ENCODE measurements around the gene SNX8. TPM values are rescaled to one million over a fixed set of nuclear protein-coding genes. Genes with fewer than 3 reads are reported as not detected.

Gene SNX8
- total and polyA plus RNA-seq, 2 experiments from 2014 or later, result 6.3 to 12.8 TPM

- Histone ChIP-seq H3K9me3 (ENCODE audit: low read depth) (no peaks in the 10 kb centered on the region), H3K4me3 (no peak overlapping the region), H3K27ac (no peak overlapping the region), H3K27me3 (no peaks in the 10 kb centered on the region), H3K36me3 (no peaks in the 10 kb centered on the region), H3K4me1 (ENCODE audit: low read depth) (no peaks in the 10 kb centered on the region)
- TF ChIP-seq, protein P1, sequence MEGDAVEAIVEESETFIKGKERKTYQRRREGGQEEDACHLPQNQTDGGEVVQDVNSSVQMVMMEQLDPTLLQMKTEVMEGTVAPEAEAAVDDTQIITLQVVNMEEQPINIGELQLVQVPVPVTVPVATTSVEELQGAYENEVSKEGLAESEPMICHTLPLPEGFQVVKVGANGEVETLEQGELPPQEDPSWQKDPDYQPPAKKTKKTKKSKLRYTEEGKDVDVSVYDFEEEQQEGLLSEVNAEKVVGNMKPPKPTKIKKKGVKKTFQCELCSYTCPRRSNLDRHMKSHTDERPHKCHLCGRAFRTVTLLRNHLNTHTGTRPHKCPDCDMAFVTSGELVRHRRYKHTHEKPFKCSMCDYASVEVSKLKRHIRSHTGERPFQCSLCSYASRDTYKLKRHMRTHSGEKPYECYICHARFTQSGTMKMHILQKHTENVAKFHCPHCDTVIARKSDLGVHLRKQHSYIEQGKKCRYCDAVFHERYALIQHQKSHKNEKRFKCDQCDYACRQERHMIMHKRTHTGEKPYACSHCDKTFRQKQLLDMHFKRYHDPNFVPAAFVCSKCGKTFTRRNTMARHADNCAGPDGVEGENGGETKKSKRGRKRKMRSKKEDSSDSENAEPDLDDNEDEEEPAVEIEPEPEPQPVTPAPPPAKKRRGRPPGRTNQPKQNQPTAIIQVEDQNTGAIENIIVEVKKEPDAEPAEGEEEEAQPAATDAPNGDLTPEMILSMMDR (IDR thresholded peaks at IDR 0.05; ENCODE audit: low read depth, low read length), result no peak
- DNase-seq (ENCODE audit: low read depth in 1 of 2, low spot score in 1 of 2), result no peak
These were observed 51.1 kb downstream of the SNX8 start for GRCh38 chr7:2263176-2263575.

DNA sequence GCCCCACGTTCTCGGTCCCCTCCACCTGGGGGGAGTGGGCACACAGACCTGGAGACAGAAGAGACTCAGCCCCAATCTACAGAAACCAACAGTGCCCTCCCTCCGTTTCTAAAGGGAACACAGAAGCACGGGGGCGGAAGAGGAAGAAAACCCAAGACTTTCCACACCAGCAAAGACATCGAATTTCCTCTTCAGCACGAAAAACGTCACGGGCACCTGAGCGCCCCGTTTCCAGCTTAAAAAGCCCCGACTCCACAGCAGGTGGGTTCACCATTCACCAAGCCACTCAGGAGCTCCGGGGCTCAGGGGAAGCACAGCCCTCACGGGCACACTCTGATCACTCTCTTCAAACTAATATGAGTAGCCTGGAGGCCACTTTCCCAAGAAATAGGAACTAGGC, 52.6 kb downstream of the SNX8 start:
- Histone ChIP-seq H3K27me3 (no peaks in the 10 kb centered on the region), H3K9me3 (ENCODE audit: low read depth) (no peaks in the 10 kb centered on the region), H3K27ac (no peak overlapping the region), H3K4me1 (ENCODE audit: low read depth) (no peaks in the 10 kb centered on the region), H3K36me3 (no peaks in the 10 kb centered on the region), H3K4me3 (no peak overlapping the region)
- DNase-seq (ENCODE audit: low read depth in 1 of 2, low spot score in 1 of 2), result no peak
- TF ChIP-seq, protein P1 (IDR thresholded peaks at IDR 0.05; ENCODE audit: low read depth, low read length), result no peak

DNA sequence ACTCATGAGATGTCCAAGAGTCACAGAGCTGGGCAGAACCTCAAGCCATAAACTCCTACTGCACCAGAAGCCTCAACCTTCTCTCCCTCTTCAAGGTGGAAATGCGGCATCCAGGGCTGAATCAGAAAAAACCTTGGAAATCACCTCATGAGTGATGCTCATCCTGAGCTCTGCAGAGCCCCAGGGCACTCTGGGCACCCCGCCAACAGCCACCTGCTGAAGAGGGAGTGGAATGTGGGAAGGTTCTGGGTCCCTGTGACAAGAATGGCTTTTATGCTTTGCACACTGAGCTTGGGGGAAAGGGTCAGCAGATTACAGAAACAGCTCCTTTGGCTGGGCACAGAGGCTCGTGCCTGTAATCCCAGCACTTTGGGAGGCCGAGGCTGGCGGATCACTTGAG, 53.4 kb downstream of the SNX8 start:
- H3K4me1 ChIP-seq (ENCODE audit: low read depth), result no peaks in the 10 kb centered on the region
- no peak overlapping the region for H3K27ac ChIP-seq
- DNase-seq (ENCODE audit: low read depth in 1 of 2, low spot score in 1 of 2), result peak in 1 of 2 donors; percentile 33
- H3K4me3 ChIP-seq, result no peak overlapping the region
- no peaks in the 10 kb centered on the region for H3K27me3 ChIP-seq
- TF ChIP-seq, protein P1 (IDR thresholded peaks at IDR 0.05; ENCODE audit: low read depth, low read length), result no peak
- no peaks in the 10 kb centered on the region for H3K9me3 ChIP-seq (ENCODE audit: low read depth)
- H3K36me3 ChIP-seq, result no peaks in the 10 kb centered on the region

- no peak overlapping the region for H3K27ac ChIP-seq
- no peak overlapping the region for H3K4me3 ChIP-seq
- no peaks in the 10 kb centered on the region for H3K36me3 ChIP-seq
- no peaks in the 10 kb centered on the region for H3K4me1 ChIP-seq (ENCODE audit: low read depth)
- no peak for DNase-seq (ENCODE audit: low read depth in 1 of 2, low spot score in 1 of 2)
- no peaks in the 10 kb centered on the region for H3K27me3 ChIP-seq
- TF ChIP-seq, protein P1 (IDR thresholded peaks at IDR 0.05; ENCODE audit: low read depth, low read length), result no peak
- no peaks in the 10 kb centered on the region for H3K9me3 ChIP-seq (ENCODE audit: low read depth)
These were observed 54.8 kb downstream of the SNX8 start for GRCh38 chr7:2259480-2259879.

GRCh38 chr7:2258661-2259365, 55.4 kb downstream of the SNX8 start:
- TF ChIP-seq, protein P1 (IDR thresholded peaks at IDR 0.05; ENCODE audit: low read depth, low read length), result no peak

More at GRCh38 chr7:2258661-2259365, 55.4 kb downstream of the SNX8 start:
- H3K4me3 ChIP-seq, result no peak overlapping the region
- H3K4me1 ChIP-seq (ENCODE audit: low read depth), result no peaks in the 10 kb centered on the region
- no peak overlapping the region for H3K27ac ChIP-seq
- no peaks in the 10 kb centered on the region for H3K36me3 ChIP-seq
- no peaks in the 10 kb centered on the region for H3K9me3 ChIP-seq (ENCODE audit: low read depth)
- no peak for DNase-seq (ENCODE audit: low read depth in 1 of 2, low spot score in 1 of 2)
- H3K27me3 ChIP-seq, result no peaks in the 10 kb centered on the region

All from cardiac muscle cell (in vitro differentiated cells and primary cell).